Activated CD8-positive, alpha-beta T cell treated with anti-CD3 and anti-CD28 coated beads for 36 hours (primary cell): ENCODE results near the gene TAF4. TPM values are rescaled to one million over a fixed set of nuclear protein-coding genes. Genes with fewer than 3 reads are reported as not detected.
"Not testable (repeated sequence)": the region's sequence is repeated elsewhere in the genome, so short reads cannot be mapped to it uniquely, and the experiment has no call there.

ENCODE experiments used
- ATAC-seq: fragments of 200-7000 bp; cut with Tn5 transposase; one replicate; pipeline ENCODE4 v1.10.0; 2021; ENCODE audit warnings: mild to moderate bottlenecking, moderate library complexity
- CTCF ChIA-PET: fragments of 350-600 bp; sonication (Branson Sonifier 250); formaldehyde crosslinking; loops from one replicate; lab custom pipeline; 2021; ENCODE audit warnings: antibody characterized with exemption; lab: Charles Lee
- POLR2A ChIA-PET: fragments of 350-600 bp; sonication (Branson Sonifier 250); formaldehyde crosslinking; loops from one replicate; lab custom pipeline; 2021; ENCODE audit warnings: antibody characterized with exemption; lab: Charles Lee
- DNase-seq: peaks from one replicate; pipeline ENCODE4 v3.0.0-alpha.2; 2020
- H3K27ac Mint-ChIP-seq: one replicate; pipeline ENCODE4 v1.8.0; 2021; ENCODE audit warnings: mild to moderate bottlenecking, mixed read lengths
- H3K27me3 Mint-ChIP-seq: one replicate; pipeline ENCODE4 v1.8.0; 2021; ENCODE audit warnings: mixed read lengths
- H3K36me3 Mint-ChIP-seq: one replicate; pipeline ENCODE4 v1.8.0; 2021; ENCODE audit warnings: low read depth, mixed read lengths
- H3K4me1 Mint-ChIP-seq: one replicate; pipeline ENCODE4 v1.8.0; 2021; ENCODE audit warnings: low read depth, mixed read lengths
- H3K4me3 Mint-ChIP-seq: one replicate; pipeline ENCODE4 v1.8.0; 2021; ENCODE audit warnings: mild to moderate bottlenecking, moderate library complexity, mixed read lengths
- H3K9me3 Mint-ChIP-seq: one replicate; pipeline ENCODE4 v1.8.0; 2021; ENCODE audit warnings: mixed read lengths
- CTCF ChIP-seq: fragments of 200-600 bp; IDR thresholded peaks from one replicate; pipeline ENCODE4 v1.8.0; 2022; ENCODE audit warnings: antibody characterized with exemption, mild to moderate bottlenecking
- intact Hi-C: fragments of 100-400 bp; cut with micrococcal nuclease; formaldehyde crosslinking; loops from one replicate; pipeline ENCODE4 v1.10.0; 2022
- total RNA-seq, 2 experiments: library from RNA; stranded (reverse); gene quantifications; one replicate each; pipeline ENCODE4 v1.2.3, GENCODE V29; 2021

Gene TAF4
- total RNA-seq, 2 experiments from 2014 or later, result 14.1 to 15.9 TPM

DNA sequence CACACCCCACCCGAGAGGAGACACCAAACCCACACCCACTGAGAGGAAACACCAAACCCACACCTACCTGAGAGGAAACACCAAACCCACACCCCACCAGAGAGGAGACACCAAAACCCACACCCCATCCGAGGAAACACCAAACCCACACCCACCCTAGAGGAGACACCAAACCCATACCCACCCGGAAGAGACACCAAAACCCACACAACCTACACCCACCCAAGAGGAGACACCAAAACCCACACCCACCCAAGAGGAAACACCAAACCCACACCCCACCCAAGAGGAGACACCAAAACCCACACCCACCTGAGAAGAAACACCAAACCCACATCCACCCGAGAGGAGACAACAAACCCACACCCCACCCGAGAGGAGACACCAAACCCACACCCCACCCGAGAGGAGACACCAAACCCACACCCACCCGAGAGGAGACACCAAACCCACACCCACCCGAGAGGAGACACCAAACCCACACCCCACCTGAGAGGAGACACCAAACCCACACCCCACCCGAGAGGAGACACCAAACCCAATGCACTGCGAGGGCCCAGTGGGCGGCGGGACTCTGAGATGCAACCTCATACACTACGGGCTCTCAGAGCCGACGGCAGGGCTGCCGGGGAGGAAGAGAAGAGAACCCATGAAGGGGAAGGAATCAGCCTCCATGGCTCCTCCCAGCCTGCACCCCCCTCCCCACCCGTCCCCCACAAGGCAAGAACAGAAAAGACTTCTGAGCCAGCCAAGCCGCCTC lies 83.3 kb downstream of the TAF4 start:
- H3K27ac Mint-ChIP-seq, result peak overlapping the region; percentile 42
- peaks cover 7% of the 10 kb centered on the region for H3K9me3 Mint-ChIP-seq
- DNase-seq, result no peak
- no peaks in the 10 kb centered on the region for H3K27me3 Mint-ChIP-seq
- ChIA-PET CTCF (no interaction called here), POLR2A (no interaction called here)
- peaks cover 20% of the 10 kb centered on the region for H3K4me1 Mint-ChIP-seq
- ATAC-seq, result no peak
- peaks cover 39% of the 10 kb centered on the region for H3K36me3 Mint-ChIP-seq
- intact Hi-C loops, result no loop called here
- TF ChIP-seq CTCF, result no peak
- H3K4me3 Mint-ChIP-seq, result no peak overlapping the region

DNA sequence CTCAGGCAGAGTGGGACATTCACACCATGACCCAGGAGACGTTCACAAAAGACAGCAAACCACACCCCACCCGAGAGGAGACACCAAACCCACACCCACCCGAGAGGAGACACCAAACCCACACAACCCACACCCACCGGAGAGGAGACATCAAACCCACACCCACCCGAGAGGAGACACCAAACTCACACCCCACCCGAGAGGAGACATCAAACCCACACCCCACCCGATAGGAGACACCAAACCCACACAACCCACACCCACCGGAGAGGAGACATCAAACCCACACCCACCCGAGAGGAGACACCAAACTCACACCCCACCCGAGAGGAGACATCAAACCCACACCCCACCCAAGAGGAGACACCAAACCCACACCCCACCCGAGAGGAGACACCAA lies 84.0 kb downstream of the TAF4 start:
- DNase-seq, H3K9me3 Mint-ChIP-seq, intact Hi-C loops, H3K27me3 Mint-ChIP-seq, CTCF ChIA-PET, ATAC-seq, H3K27ac Mint-ChIP-seq, POLR2A ChIA-PET, H3K4me3 Mint-ChIP-seq: not testable (repeated sequence)
- Mint-ChIP-seq H3K36me3 (peaks cover 32% of the 10 kb centered on the region), H3K4me1 (peaks cover 20% of the 10 kb centered on the region)

- peak overlapping the region; percentile 18 for H3K27ac Mint-ChIP-seq
- H3K9me3 Mint-ChIP-seq, result peaks cover 7% of the 10 kb centered on the region
- intact Hi-C loops, result no loop called here
- no peak for TF ChIP-seq CTCF
- no peak overlapping the region for H3K4me3 Mint-ChIP-seq
- H3K36me3 Mint-ChIP-seq, result peaks cover 29% of the 10 kb centered on the region
- DNase-seq (peak; percentile 11), ATAC-seq (no peak)
- CTCF ChIA-PET, result no interaction called here
- no peaks in the 10 kb centered on the region for H3K27me3 Mint-ChIP-seq
- H3K4me1 Mint-ChIP-seq, result peaks cover 17% of the 10 kb centered on the region
- POLR2A ChIA-PET, result no interaction called here
These were observed 84.8 kb downstream of the TAF4 start for GRCh38 chr20:61980647-61981583.

DNA sequence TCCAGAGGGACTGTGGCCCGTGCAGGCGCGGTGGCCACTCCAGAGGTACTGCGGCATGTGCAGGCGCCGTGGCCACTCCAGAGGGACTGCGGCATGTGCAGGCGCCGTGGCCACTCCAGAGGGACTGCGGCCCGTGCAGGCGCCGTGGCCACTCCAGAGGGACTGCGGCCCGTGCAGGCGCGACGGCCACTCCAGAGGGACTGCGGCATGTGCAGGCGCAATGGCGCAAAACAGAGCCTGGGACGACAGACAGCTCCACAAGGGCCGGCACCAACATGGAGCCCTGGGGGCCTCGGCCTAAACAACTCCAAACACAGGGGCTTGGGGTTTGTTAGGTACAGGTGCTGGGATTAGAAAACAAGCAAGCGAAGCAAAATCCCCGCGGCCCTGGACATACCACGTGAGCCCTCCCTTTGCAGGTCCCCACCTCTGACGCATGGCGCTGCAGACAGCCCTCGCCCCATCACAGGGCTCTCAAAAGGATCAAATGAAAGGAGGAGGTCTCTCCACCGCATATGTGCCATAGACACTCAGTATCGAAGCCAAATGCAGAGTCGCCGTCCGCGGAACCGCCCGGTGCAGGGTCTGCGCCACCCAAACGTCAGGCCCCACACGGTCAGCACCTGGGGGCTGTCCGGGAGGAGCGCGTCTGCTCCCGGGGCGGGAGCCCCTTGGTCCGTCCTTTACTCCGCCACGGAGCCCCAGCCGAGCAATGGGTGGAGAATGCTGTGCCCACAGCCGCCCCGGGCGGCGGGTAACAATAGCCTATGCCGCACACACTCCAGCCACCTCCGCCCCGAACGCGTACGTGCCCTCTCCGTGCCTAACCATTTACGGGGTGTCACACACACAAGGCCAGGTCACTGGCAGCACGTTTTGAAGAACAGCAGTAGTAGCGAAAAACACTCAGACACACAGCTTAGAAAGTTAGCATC lies 85.7 kb downstream of the TAF4 start:
- no peak for ATAC-seq
- Mint-ChIP-seq H3K9me3 (peaks cover 7% of the 10 kb centered on the region), H3K4me3 (no peak overlapping the region), H3K36me3 (peaks cover 28% of the 10 kb centered on the region), H3K27ac (no peak overlapping the region), H3K27me3 (no peaks in the 10 kb centered on the region), H3K4me1 (peaks cover 17% of the 10 kb centered on the region)
- ChIA-PET POLR2A (no interaction called here), CTCF (no interaction called here)
- DNase-seq, result no peak
- no peak for TF ChIP-seq CTCF
- intact Hi-C loops, result no loop called here

DNA sequence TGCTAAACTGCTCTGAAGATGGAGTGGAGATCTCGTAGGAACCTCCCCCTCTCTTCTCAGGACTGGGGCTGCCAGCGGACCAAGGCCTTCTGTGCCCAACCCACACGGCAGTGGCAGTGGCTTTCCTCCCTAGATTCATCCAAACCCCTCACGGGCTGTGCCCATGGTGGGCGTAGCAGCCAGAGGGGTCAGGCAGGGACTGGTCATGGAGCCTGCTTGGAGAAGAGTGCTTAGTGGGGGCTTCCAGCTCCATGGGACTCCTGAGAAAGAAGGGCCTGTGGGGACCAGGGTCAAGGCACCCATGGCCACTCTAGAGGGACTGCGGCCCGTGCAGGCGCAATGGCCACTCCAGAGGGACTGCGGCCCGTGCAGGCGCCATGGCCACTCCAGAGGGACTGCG lies 86.6 kb downstream of the TAF4 start:
- CTCF ChIA-PET, result no interaction called here
- ATAC-seq (no peak), DNase-seq (no peak)
- Mint-ChIP-seq H3K9me3 (peaks cover 7% of the 10 kb centered on the region), H3K27ac (no peak overlapping the region), H3K4me3 (no peak overlapping the region), H3K36me3 (peaks cover 22% of the 10 kb centered on the region), H3K27me3 (no peaks in the 10 kb centered on the region), H3K4me1 (peaks cover 17% of the 10 kb centered on the region)
- intact Hi-C loops, result no loop called here
- POLR2A ChIA-PET, result no interaction called here
- no peak for TF ChIP-seq CTCF
